ENCODE measurements around the gene IRX2. TPM values are rescaled to one million over a fixed set of nuclear protein-coding genes. Genes with fewer than 3 reads are reported as not detected.

IRX2 gene
- polyA plus RNA-seq, 6 donors from 2014 or later, result not detected

- Mint-ChIP-seq H3K27me3 (peaks cover 54 to 70% (median 64%) of the 10 kb centered on the region in 3 donors), H3K36me3 (peaks cover 0 to 5% of the 10 kb centered on the region in 2 donors), H3K9me3 (peaks cover 0 to 6% (median 0%) of the 10 kb centered on the region in 7 donors), H3K4me1 (peaks cover 0 to 3% (median 0%) of the 10 kb centered on the region in 3 donors), H3K4me3 (no peak overlapping the region), H3K27ac (no peak overlapping the region)
- ATAC-seq (ENCODE audit: low read depth in 2 of 2) (no peak), DNase-seq (no peak)
These were observed 7.0 kb downstream of the IRX2 start for GRCh38 chr5:2744485-2744884.

- Mint-ChIP-seq H3K36me3 (no peaks in the 10 kb centered on the region), H3K4me1 (no peaks in the 10 kb centered on the region), H3K27ac (no peak overlapping the region), H3K9me3 (peaks cover 0 to 6% (median 0%) of the 10 kb centered on the region in 7 donors), H3K4me3 (peak overlapping the region in 1 of 8 donors; percentile 66), H3K27me3 (peaks cover 54 to 71% (median 67%) of the 10 kb centered on the region in 3 donors)
- ATAC-seq (ENCODE audit: low read depth in 2 of 2), result no peak
- no peak for DNase-seq
These were observed 8.4 kb downstream of the IRX2 start for GRCh38 chr5:2742921-2743679.

- H3K27me3 Mint-ChIP-seq, result peaks cover 57 to 72% (median 64%) of the 10 kb centered on the region in 3 donors
- DNase-seq (no peak), ATAC-seq (ENCODE audit: low read depth in 2 of 2) (no peak)
- H3K27ac Mint-ChIP-seq, result no peak overlapping the region
- no peak overlapping the region for H3K4me3 Mint-ChIP-seq
- no peaks in the 10 kb centered on the region for H3K4me1 Mint-ChIP-seq
- H3K9me3 Mint-ChIP-seq, result peaks cover 0 to 6% (median under 1%) of the 10 kb centered on the region in 7 donors
- H3K36me3 Mint-ChIP-seq, result no peaks in the 10 kb centered on the region
These were observed 9.5 kb downstream of the IRX2 start for GRCh38 chr5:2741956-2742355.

DNA sequence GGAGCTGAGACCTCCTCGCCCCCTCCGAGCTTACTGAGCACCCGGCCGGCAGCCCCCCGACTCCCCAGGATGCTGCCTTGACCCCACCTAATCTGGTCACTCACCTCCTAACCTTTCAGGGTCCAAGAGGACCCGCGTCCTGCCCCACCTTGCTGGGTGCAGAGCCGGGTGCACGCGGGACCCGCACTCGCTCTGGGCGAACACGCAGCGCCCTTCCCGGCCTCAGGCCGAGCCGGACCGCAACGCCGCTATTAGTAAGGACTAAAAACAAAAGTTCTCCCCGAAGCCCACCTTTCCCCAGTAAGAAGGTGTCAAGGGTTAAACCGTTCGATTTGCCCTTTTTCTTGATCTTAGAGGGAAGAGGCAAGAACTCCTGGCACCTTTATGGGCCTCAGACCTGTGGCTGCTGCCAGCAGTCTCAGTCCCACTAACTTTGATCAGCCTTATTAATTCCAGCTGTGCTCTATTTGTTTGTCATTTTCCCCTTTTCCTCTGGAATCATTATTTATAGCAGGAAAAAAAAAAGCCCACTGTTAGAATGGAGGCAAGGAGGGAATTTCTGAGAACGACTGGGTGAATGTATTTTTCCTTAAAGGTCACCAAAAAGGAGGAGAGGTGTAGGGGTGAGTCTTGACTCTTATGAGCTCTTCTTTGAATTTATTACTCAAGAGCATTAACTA lies 10.5 kb downstream of the IRX2 start:
- Mint-ChIP-seq H3K4me1 (no peaks in the 10 kb centered on the region), H3K27ac (no peak overlapping the region), H3K4me3 (no peak overlapping the region), H3K9me3 (peaks cover 0 to 10% (median 2%) of the 10 kb centered on the region in 7 donors), H3K27me3 (peaks cover 54 to 68% (median 55%) of the 10 kb centered on the region in 3 donors), H3K36me3 (no peaks in the 10 kb centered on the region)
- DNase-seq (no peak), ATAC-seq (ENCODE audit: low read depth in 2 of 2) (no peak)

DNA sequence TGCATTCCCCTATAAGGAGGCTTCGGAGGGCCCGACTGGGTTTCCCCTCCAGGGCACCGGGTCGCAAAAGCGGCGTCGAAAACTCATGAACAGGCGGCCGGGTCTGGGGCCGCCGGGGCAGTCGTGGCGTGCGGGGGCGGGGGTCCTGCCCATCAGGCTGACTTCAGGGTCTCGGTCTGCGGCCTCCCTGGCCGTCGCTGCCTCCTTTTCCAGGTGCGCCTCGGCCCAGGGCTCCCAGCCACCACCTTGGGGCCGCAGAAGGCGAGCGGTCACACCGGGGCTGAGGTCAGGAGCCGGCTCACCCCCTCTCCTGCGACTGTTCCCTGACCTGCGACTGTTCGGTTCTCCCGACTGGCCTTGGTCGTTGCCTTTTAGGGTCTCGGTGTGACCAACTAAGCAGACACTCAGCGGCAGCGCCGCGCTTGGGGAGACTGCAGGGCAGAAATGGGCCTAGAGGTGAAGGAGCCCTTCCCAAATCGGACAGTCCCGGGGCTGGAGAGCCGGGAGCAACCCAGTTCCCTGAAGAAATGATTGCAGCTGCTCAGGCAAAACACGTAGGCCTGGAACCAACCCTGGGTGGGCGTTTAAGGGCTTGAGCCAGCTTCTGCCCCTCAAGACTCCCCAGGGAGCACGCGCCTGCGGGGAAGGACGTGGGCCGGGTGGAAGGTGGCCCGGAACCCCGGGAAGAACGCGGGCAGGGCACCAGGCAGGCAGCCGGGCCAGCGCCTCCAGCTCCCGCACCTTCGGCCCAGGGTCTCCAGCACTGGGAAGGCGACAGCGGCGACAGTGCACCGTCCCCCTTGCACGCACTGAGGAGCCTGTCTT lies 11.2 kb downstream of the IRX2 start:
- DNase-seq (no peak), ATAC-seq (ENCODE audit: low read depth in 2 of 2) (no peak)
- H3K27me3 Mint-ChIP-seq, result peaks cover 47 to 65% (median 51%) of the 10 kb centered on the region in 3 donors
- no peaks in the 10 kb centered on the region for H3K4me1 Mint-ChIP-seq
- H3K27ac Mint-ChIP-seq, result no peak overlapping the region
- peaks cover 0 to 14% (median 2%) of the 10 kb centered on the region in 7 donors for H3K9me3 Mint-ChIP-seq
- no peaks in the 10 kb centered on the region for H3K36me3 Mint-ChIP-seq
- no peak overlapping the region for H3K4me3 Mint-ChIP-seq

- Mint-ChIP-seq H3K4me3 (no peak overlapping the region), H3K36me3 (no peaks in the 10 kb centered on the region)
These were observed 12.0 kb downstream of the IRX2 start for GRCh38 chr5:2739360-2740050.

DNA sequence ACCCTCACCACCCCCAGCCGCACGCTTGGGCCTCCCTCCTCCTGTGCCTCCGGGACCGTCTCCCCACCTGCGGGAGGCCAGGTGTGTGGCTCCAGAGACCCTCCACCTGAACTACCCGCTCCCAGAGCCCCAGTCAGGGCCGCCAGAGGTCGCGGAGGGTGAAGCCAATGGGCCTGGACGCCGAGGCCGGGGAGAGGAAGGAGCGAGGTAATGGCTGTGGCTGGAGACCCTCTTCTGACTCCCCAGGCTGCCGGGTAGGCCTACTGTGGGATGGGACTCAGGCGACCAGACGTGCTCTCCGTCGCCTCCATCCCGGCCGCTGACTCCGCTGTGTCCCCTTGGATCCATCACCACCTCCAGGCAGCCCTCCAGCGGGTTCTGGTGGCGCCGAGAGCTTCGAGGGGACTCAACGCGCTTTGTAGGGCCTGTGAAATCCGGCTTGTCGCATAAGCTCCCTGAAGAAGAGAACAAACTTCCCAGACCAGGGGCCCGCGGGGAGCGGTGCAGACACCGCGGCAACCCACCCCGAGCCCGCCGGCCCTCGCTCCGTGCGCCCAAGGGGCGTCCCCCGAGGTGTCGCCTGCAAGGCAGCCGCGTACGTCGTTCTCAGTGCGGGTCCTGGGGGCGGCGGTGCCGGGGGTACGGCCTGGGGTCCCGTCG lies 12.6 kb downstream of the IRX2 start:
- peaks cover 0 to 14% (median 2%) of the 10 kb centered on the region in 7 donors for H3K9me3 Mint-ChIP-seq
- peak overlapping the region in 1 of 8 donors; percentile 35 for H3K4me3 Mint-ChIP-seq
- H3K27me3 Mint-ChIP-seq, result peaks cover 35 to 52% (median 37%) of the 10 kb centered on the region in 3 donors

More at GRCh38 chr5:2739360-2740050, 12.0 kb downstream of the IRX2 start:
- Mint-ChIP-seq H3K4me1 (no peaks in the 10 kb centered on the region), H3K27ac (no peak overlapping the region), H3K9me3 (peaks cover 0 to 14% (median 2%) of the 10 kb centered on the region in 7 donors), H3K27me3 (peaks cover 40 to 59% (median 44%) of the 10 kb centered on the region in 3 donors)
- no peak for DNase-seq
- ATAC-seq (ENCODE audit: low read depth in 2 of 2), result no peak

DNA sequence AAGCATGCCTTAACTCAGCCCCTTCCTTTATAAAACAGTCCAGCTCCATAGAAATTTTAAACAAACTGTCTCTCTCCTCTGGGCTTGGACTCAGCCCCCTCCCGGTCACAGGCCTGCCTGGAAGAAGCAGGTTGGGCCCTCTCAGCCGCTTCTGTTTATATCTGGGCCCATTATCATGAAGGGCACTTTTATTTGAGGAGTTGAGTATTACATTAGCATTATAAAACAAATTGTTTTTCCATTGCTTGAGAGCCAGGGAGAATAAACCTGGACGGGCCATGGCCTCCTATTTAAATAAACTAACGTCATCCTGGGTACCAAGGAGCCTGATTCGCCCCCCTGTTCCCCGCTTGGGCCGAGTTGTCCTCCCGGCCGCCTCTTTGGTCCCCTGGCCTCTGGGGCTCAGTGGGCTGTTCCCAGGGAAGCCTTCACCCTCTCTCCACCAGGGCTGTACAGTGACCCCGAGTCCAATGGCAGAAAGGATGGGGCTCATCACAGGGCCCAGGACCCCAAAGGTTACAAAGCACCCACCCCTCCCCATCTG lies 13.2 kb downstream of the IRX2 start:
- no peak overlapping the region for H3K27ac Mint-ChIP-seq

More for the DNA sequence above, 12.6 kb downstream of the IRX2 start:
- H3K4me1 Mint-ChIP-seq, result no peaks in the 10 kb centered on the region
- H3K36me3 Mint-ChIP-seq, result no peaks in the 10 kb centered on the region
- no peak overlapping the region for H3K27ac Mint-ChIP-seq
- ATAC-seq (ENCODE audit: low read depth in 2 of 2), result no peak
- no peak for DNase-seq

GRCh38 chr5:2737273-2738155 lies 14.0 kb downstream of the IRX2 start:
- H3K9me3 Mint-ChIP-seq, result peaks cover 0 to 14% (median 0%) of the 10 kb centered on the region in 7 donors
- DNase-seq (no peak), ATAC-seq (ENCODE audit: low read depth in 2 of 2) (no peak)
- no peak overlapping the region for H3K27ac Mint-ChIP-seq
- H3K4me3 Mint-ChIP-seq, result no peak overlapping the region
- no peaks in the 10 kb centered on the region for H3K36me3 Mint-ChIP-seq
- no peaks in the 10 kb centered on the region for H3K4me1 Mint-ChIP-seq
- H3K27me3 Mint-ChIP-seq, result peaks cover 33 to 46% (median 35%) of the 10 kb centered on the region in 3 donors

More for the DNA sequence above, 13.2 kb downstream of the IRX2 start:
- Mint-ChIP-seq H3K9me3 (peaks cover 0 to 14% (median 0%) of the 10 kb centered on the region in 7 donors), H3K36me3 (no peaks in the 10 kb centered on the region), H3K4me3 (peak overlapping the region in 1 of 8 donors; percentile 35), H3K27me3 (peaks cover 33 to 46% (median 35%) of the 10 kb centered on the region in 3 donors), H3K4me1 (no peaks in the 10 kb centered on the region)
- no peak for ATAC-seq (ENCODE audit: low read depth in 2 of 2)
- no peak for DNase-seq

- ATAC-seq (ENCODE audit: low read depth in 2 of 2), result no peak
- Mint-ChIP-seq H3K4me1 (no peaks in the 10 kb centered on the region), H3K4me3 (no peak overlapping the region), H3K27me3 (peaks cover 29 to 47% (median 36%) of the 10 kb centered on the region in 3 donors), H3K27ac (no peak overlapping the region), H3K36me3 (no peaks in the 10 kb centered on the region), H3K9me3 (peaks cover 0 to 14% (median 0%) of the 10 kb centered on the region in 7 donors)
- DNase-seq, result no peak
These were observed 14.6 kb downstream of the IRX2 start for GRCh38 chr5:2736872-2737271.

DNA sequence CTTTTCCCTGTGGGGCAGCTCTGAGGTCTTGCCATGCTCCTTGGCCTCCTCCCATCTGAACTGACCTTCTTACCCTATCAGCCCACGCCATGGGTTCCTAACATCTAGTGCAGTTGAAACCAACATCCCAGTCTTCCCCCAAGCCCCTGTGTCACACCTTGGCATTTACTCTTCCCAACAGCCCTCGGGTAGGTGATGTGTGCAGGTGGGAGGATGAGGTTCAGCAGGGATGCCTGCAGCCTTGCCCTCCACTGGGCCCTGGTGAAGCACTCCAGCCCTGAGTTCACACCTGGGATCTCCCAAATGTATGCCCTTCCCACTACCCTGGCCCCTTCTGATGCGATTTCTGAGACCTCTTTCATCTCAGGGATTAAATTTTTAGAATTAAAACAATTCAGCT lies 15.5 kb downstream of the IRX2 start:
- DNase-seq, result no peak
- peaks cover 20 to 40% (median 28%) of the 10 kb centered on the region in 3 donors for H3K27me3 Mint-ChIP-seq

More for the DNA sequence above, 15.5 kb downstream of the IRX2 start:
- Mint-ChIP-seq H3K9me3 (peaks cover 0 to 14% (median 0%) of the 10 kb centered on the region in 7 donors), H3K36me3 (no peaks in the 10 kb centered on the region), H3K4me3 (no peak overlapping the region), H3K27ac (peak overlapping the region in 1 of 6 donors; percentile 33), H3K4me1 (no peaks in the 10 kb centered on the region)
- no peak for ATAC-seq (ENCODE audit: low read depth in 2 of 2)
